ENCODE results near the gene SEMA4A. TPM values are rescaled to one million over a fixed set of nuclear protein-coding genes. Genes with fewer than 3 reads are reported as not detected.
A peak's percentile ranks its signal among the peaks of the same experiment; 100 is the strongest.

The SEMA4A gene
- total RNA-seq, 2 donors from 2014 or later, result 3.9 to 16.6 TPM

GRCh38 chr1:156150333-156151011 lies 2.9 kb upstream of the SEMA4A start:
- H3K4me1 Mint-ChIP-seq (ENCODE audit: low read depth in 2 of 2), result peaks cover 49 to 54% of the 10 kb centered on the region in 2 donors
- peaks cover 0 to 5% of the 10 kb centered on the region in 2 donors for H3K27me3 Mint-ChIP-seq
- H3K27ac Mint-ChIP-seq, result peak overlapping the region in 1 of 2 donors; percentile 79
- no peaks in the 10 kb centered on the region for H3K9me3 Mint-ChIP-seq
- peak in 1 of 2 donors; percentile 26 for ATAC-seq
- DNase-seq (ENCODE audit: low spot score), result no peak
- H3K4me3 Mint-ChIP-seq, result peak overlapping the region; percentile 22
- no peaks in the 10 kb centered on the region for H3K36me3 Mint-ChIP-seq

DNA sequence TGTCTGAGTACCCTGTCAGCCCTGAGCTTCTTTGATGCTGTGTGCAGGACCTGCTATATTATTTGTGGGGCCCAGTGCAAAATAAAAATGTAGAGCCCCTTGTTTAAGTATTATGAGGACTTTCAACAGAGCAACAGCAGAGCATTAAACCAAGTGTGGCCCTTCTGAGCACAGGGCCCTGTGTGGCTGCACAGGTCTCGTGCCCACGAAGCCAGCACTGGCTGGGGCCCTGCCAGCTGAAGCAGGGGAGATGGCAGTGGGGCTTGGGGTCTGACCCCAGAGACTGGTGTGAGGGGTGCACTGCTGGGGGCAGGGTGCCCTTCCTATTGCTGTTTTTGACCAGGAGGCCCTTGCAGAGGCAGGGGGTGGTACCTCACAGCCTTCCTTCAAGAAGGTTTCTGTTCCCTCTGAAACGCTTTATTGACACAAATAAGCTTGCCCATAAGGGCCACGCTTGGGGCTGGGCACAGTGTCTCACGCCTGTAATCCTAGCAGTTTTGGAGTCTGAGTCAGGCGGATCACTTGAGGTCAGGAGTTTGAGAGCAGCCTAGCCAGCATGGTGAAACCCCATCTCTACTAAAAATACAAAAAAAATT lies 2.2 kb upstream of the SEMA4A start:
- Mint-ChIP-seq H3K4me1 (ENCODE audit: low read depth in 2 of 2) (peaks cover 47 to 53% of the 10 kb centered on the region in 2 donors), H3K4me3 (no peak overlapping the region), H3K27me3 (no peaks in the 10 kb centered on the region), H3K27ac (no peak overlapping the region), H3K9me3 (no peaks in the 10 kb centered on the region), H3K36me3 (no peaks in the 10 kb centered on the region)
- ATAC-seq, result no peak
- no peak for DNase-seq (ENCODE audit: low spot score)

DNA sequence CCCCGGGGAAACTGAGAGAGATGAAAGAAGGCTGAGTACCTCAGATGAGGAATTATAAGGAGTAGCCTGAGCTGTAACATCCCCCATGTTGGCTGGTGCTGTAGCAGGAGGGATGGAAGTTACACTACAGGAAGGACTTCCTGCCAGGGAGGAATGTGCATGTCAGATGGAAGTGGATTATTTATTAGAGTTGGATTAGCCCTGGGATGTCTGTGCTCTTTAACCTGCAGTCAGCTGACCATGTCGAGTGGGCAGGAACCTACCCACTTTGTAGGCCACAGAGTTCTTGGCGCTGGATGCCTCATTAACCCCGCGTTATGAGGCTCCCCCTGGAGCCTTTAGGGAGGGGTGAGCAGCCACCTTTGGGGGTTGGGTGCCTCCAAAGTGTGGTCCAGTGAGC lies 757 bp upstream of the SEMA4A start:
- H3K27ac Mint-ChIP-seq, result peak overlapping the region; percentile 55 to 61
- peaks cover 52 to 54% of the 10 kb centered on the region in 2 donors for H3K4me1 Mint-ChIP-seq (ENCODE audit: low read depth in 2 of 2)
- H3K36me3 Mint-ChIP-seq, result no peaks in the 10 kb centered on the region
- H3K9me3 Mint-ChIP-seq, result no peaks in the 10 kb centered on the region
- DNase-seq (ENCODE audit: low spot score) (no peak), ATAC-seq (no peak)
- H3K4me3 Mint-ChIP-seq, result no peak overlapping the region
- H3K27me3 Mint-ChIP-seq, result no peaks in the 10 kb centered on the region

DNA sequence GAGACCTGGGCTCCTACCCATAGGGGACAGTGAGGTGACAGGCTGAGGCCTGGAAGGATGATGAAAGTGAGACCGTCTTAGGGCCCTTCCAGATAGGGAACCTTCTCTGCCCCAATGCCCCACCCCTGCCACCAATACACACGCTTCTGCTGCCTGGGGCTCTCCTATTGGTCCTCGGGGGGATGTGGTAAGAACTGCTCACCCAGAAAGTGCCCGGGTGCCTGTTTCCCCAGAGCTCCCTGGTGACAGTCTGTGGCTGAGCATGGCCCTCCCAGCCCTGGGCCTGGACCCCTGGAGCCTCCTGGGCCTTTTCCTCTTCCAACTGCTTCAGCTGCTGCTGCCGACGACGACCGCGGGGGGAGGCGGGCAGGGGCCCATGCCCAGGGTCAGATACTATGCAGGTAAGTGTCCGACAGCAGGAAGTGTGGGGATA lies 948 bp downstream of the SEMA4A start:
- H3K4me1 Mint-ChIP-seq (ENCODE audit: low read depth in 2 of 2), result peaks cover 47 to 49% of the 10 kb centered on the region in 2 donors
- no peak for DNase-seq (ENCODE audit: low spot score)
- peak overlapping the region; percentile 85 for H3K4me3 Mint-ChIP-seq
- no peaks in the 10 kb centered on the region for H3K9me3 Mint-ChIP-seq
- ATAC-seq, result peak; percentile 77 to 86
- H3K36me3 Mint-ChIP-seq, result no peaks in the 10 kb centered on the region
- H3K27me3 Mint-ChIP-seq, result peaks cover 0 to 3% of the 10 kb centered on the region in 2 donors
- H3K27ac Mint-ChIP-seq, result peak overlapping the region; percentile 67 to 73

GRCh38 chr1:156155756-156156510 lies 2.5 kb downstream of the SEMA4A start:
- Mint-ChIP-seq H3K36me3 (no peaks in the 10 kb centered on the region), H3K4me3 (peak overlapping the region; percentile 57), H3K9me3 (no peaks in the 10 kb centered on the region), H3K27ac (peak overlapping the region; percentile 33 to 53), H3K27me3 (peaks cover 0 to 4% of the 10 kb centered on the region in 2 donors), H3K4me1 (ENCODE audit: low read depth in 2 of 2) (peaks cover 43 to 48% of the 10 kb centered on the region in 2 donors)
- ATAC-seq (no peak), DNase-seq (ENCODE audit: low spot score) (no peak)

DNA sequence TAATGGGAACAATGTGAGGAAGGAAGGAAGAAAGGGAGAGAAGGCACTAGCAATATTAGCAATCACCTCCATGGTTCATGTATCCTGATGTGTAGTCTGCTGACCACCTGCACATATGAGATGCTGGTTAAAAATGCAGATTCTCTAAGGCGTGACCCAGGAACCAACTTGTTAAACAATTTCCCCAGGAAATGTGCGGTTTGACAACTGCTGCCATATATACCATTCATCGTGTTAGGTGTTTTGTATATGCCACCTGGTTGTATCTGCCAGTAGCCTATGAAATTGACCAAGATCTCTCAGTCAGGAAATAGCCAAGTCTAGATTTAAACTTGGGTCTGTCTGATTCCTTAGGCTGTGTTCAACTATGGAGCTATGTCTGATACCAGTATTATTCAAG lies 4.1 kb downstream of the SEMA4A start:
- H3K27me3 Mint-ChIP-seq, result peaks cover 0 to 4% of the 10 kb centered on the region in 2 donors
- peak overlapping the region in 1 of 2 donors; percentile 33 for H3K27ac Mint-ChIP-seq
- H3K4me3 Mint-ChIP-seq, result peak overlapping the region; percentile 54
- no peaks in the 10 kb centered on the region for H3K36me3 Mint-ChIP-seq
- DNase-seq (ENCODE audit: low spot score) (no peak), ATAC-seq (no peak)
- peaks cover 42 to 53% of the 10 kb centered on the region in 2 donors for H3K4me1 Mint-ChIP-seq (ENCODE audit: low read depth in 2 of 2)
- no peaks in the 10 kb centered on the region for H3K9me3 Mint-ChIP-seq

DNA sequence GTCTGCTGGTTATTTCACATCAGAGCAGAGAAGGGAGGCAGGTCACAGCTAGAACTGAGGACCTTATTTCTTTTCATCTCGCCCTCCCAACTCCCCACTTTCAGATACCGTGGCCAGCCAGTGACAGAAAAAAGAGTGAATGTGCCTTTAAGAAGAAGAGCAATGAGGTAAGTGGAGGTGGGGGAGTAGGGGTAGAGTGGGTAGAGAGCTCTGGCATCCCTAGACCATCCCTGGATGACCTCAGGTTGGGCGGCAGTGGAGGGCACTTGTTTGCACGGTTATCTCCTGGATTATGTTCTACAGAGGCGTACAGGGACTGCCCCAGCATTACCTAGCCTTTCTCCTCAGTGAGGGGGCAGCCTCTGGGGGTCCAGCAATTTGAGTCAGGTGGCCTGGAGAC lies 4.6 kb downstream of the SEMA4A start:
- Mint-ChIP-seq H3K4me1 (ENCODE audit: low read depth in 2 of 2) (peaks cover 38 to 49% of the 10 kb centered on the region in 2 donors), H3K36me3 (no peaks in the 10 kb centered on the region), H3K9me3 (no peaks in the 10 kb centered on the region), H3K27me3 (peaks cover 0 to 4% of the 10 kb centered on the region in 2 donors), H3K4me3 (no peak overlapping the region), H3K27ac (peak overlapping the region in 1 of 2 donors; percentile 33)
- ATAC-seq (no peak), DNase-seq (ENCODE audit: low spot score) (no peak)

GRCh38 chr1:156160000-156160742 lies 6.8 kb downstream of the SEMA4A start:
- Mint-ChIP-seq H3K9me3 (no peaks in the 10 kb centered on the region), H3K27me3 (peaks cover 0 to 6% of the 10 kb centered on the region in 2 donors), H3K36me3 (no peaks in the 10 kb centered on the region), H3K4me3 (peak overlapping the region; percentile 78), H3K4me1 (ENCODE audit: low read depth in 2 of 2) (peaks cover 30 to 39% of the 10 kb centered on the region in 2 donors), H3K27ac (peak overlapping the region in 1 of 2 donors; percentile 68)
- no peak for ATAC-seq
- DNase-seq (ENCODE audit: low spot score), result no peak

- Mint-ChIP-seq H3K27me3 (peaks cover 0 to 8% of the 10 kb centered on the region in 2 donors), H3K36me3 (no peaks in the 10 kb centered on the region), H3K4me1 (ENCODE audit: low read depth in 2 of 2) (peaks cover 35 to 43% of the 10 kb centered on the region in 2 donors), H3K9me3 (no peaks in the 10 kb centered on the region), H3K4me3 (peak overlapping the region; percentile 78), H3K27ac (no peak overlapping the region)
- DNase-seq (ENCODE audit: low spot score) (no peak), ATAC-seq (peak; percentile 86 to 90)
Observed at GRCh38 chr1:156160743-156161171, 7.4 kb downstream of the SEMA4A start.

GRCh38 chr1:156162430-156163037 lies 9.1 kb downstream of the SEMA4A start:
- Mint-ChIP-seq H3K9me3 (no peaks in the 10 kb centered on the region), H3K27ac (no peak overlapping the region), H3K36me3 (no peaks in the 10 kb centered on the region), H3K4me3 (no peak overlapping the region), H3K27me3 (peaks cover 0 to 8% of the 10 kb centered on the region in 2 donors), H3K4me1 (ENCODE audit: low read depth in 2 of 2) (peaks cover 25 to 28% of the 10 kb centered on the region in 2 donors)
- ATAC-seq (no peak), DNase-seq (ENCODE audit: low spot score) (no peak)

DNA sequence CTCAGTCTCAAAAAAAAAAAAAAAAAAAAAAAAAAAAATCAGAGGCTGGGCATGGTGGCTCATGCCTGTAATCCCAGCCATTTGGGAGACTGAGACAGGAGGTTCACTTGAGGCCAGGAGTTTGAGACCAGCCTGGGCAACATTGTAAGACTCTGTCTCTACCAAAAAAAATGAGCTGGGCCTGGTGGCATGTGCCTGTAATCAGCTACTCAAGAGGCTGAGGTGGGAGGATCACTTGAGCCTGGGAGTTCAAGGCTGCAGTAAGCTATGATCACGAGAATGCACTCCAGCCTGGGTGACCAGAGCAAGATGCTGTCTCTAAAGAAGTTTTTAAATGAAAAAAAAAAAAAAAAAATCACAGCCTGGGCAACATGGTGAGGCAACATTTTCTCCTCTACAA lies 10.3 kb downstream of the SEMA4A start:
- no peaks in the 10 kb centered on the region for H3K9me3 Mint-ChIP-seq
- ATAC-seq, result no peak

GRCh38 chr1:156164125-156164831 lies 10.9 kb downstream of the SEMA4A start:
- peaks cover 4% of the 10 kb centered on the region for H3K36me3 Mint-ChIP-seq
- DNase-seq (ENCODE audit: low spot score), result no peak
- no peaks in the 10 kb centered on the region for H3K9me3 Mint-ChIP-seq
- H3K27me3 Mint-ChIP-seq, result peaks cover 6 to 8% of the 10 kb centered on the region in 2 donors
- H3K4me1 Mint-ChIP-seq (ENCODE audit: low read depth in 2 of 2), result peaks cover 18 to 24% of the 10 kb centered on the region in 2 donors
- no peak overlapping the region for H3K27ac Mint-ChIP-seq
- no peak overlapping the region for H3K4me3 Mint-ChIP-seq
- ATAC-seq, result no peak

More for the DNA sequence above, 10.3 kb downstream of the SEMA4A start:
- H3K27me3 Mint-ChIP-seq, result peaks cover 5 to 10% of the 10 kb centered on the region in 2 donors
- no peak overlapping the region for H3K27ac Mint-ChIP-seq
- DNase-seq (ENCODE audit: low spot score), result no peak
- H3K36me3 Mint-ChIP-seq, result peaks cover 4% of the 10 kb centered on the region
- no peak overlapping the region for H3K4me3 Mint-ChIP-seq
- peaks cover 21 to 24% of the 10 kb centered on the region in 2 donors for H3K4me1 Mint-ChIP-seq (ENCODE audit: low read depth in 2 of 2)
